Measurements from ENCODE around the gene SWI5.

The SWI5 gene

DNA sequence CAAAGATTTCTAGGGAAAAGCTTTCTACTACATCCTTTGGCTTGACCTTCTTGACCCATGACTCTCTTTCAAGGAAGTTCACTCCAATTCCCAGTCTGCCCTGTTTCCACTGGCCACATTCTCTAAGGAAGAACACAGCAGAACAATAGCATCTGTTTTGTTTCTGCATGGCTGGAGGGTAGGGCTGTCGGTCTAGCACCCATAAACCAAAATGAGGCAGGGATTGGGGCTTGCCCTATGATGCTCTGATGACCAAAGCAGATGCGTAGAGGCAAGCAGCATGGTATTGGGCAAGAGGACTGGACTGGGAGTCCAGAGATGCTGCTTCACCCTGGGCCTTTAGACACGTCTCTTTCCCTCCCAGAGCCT, 24.4 kb upstream of the SWI5 start:
- DNase-seq (ENCODE audit: low read depth in 2 of 2): no peak

DNA sequence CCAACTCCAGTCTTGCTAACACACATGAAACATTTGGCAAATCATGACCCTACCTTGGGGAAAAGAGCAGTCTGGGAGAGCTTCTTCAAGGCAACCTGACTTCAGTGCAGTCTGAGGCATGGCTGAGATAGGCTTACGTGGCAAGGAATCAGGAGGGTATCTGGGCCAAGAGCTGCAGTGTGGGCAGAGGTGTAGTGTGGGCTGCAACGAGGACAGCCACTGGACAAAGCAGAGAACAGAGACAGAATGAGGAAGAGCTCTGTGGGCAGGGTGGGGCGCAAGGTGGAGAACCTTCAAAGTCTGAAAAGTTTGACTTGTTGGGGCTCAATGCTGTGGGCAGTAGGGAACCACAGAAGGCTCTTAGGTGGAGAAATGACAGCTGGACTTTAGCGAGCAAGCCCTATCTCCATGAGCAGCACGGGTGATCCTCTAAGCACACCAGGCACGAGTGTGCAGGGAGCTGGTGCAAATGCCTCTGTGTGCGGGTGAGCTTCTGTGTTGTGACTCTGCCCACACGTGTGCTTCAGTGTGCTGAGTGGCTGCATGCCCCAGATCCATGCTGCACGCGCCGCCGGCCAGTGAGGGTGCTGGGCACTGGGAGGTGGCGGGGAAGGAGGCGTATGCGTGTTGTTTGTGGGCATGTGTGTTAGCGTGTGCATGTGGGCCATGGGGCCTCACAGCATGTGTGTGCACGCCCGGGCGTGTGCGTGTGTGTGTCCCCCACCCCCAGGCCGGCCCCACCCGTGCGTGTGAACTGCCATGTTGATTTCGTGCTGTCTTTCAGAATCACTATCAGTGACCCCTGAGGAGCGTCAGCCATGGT, 23.5 kb upstream of the SWI5 start:
- no peak for DNase-seq (ENCODE audit: low read depth in 2 of 2)

DNA sequence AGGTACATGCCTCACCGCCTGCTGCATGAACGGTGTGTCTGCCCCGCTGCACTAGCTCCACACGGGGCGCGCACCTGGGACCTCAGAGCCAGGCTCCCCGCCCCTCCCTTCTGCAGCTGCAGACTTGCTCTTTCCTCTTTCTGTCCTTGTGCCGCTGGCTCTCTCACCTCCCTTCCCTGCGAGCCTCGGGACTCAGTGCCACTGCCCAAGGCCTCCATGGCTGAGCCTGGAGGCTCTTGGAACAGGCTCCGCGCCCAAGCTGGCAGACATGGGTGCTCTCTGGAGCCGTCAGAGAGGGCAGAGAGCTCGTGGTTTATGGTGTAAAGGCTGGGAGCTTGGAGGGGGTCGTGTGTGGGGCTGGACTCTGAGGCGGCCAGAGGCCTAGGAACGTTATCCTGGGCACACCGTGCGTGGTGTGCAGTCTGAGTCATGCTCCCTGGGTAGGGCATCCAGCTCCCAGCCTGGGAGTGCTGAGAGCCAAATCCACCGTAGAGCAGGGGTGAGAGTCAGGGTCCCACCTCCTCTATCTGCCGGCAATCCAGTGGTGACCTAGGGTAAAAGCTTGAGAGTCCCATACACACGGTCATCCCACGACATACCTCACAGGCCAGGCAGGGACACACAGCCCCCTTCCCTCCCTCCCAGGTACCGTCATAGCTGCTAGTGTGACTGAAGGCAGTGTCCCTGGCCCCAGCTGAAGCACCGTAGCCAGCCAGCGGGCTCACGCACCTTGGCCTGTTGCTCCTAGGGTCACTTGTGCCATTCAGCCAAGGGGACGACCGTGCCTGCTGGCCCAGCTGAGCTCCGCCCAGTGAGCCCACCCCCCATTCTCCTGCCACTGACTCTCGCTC, 22.7 kb upstream of the SWI5 start:
- no peak for DNase-seq (ENCODE audit: low read depth in 2 of 2)

DNA sequence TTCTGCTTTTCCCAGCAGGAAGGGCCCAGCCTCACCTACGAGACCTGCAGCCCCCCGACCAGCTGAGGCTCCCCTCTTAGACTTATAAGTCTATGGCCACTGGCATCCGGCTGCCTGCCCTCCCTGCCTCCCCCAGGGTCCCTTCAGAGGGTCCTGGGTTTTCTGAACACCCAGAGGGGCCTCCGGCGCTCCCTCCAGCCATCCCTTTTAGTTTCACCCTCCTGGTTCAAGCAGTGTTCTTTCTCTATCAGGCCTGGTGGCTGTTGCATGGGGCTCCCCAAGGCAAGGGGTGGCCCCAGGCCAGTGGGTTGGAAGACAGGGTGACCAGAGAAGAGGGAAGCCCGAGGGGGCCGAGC, 22.1 kb upstream of the SWI5 start:
- DNase-seq (ENCODE audit: low read depth in 2 of 2): no peak

DNA sequence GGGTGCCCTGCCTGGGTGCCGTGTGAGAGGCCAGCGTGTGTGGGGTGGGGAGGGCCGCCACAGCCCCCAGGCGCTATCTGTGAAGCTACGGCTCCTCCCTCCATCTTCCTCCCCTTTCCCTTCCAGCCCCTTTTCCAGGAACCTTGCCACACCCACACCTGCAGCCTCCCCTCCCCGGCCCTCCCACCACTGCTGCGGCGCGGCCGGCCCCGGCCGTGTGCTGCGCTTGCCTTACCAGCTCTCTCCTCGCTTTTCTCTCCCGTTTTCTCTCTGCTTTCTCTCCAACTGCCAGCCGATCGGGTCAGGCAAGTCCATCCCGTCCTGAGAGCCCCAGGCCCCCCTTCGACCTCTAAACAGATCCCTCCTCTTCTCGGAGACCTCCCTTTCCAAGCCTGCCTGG, 21.7 kb upstream of the SWI5 start:
- DNase-seq (ENCODE audit: low read depth in 2 of 2): no peak

DNA sequence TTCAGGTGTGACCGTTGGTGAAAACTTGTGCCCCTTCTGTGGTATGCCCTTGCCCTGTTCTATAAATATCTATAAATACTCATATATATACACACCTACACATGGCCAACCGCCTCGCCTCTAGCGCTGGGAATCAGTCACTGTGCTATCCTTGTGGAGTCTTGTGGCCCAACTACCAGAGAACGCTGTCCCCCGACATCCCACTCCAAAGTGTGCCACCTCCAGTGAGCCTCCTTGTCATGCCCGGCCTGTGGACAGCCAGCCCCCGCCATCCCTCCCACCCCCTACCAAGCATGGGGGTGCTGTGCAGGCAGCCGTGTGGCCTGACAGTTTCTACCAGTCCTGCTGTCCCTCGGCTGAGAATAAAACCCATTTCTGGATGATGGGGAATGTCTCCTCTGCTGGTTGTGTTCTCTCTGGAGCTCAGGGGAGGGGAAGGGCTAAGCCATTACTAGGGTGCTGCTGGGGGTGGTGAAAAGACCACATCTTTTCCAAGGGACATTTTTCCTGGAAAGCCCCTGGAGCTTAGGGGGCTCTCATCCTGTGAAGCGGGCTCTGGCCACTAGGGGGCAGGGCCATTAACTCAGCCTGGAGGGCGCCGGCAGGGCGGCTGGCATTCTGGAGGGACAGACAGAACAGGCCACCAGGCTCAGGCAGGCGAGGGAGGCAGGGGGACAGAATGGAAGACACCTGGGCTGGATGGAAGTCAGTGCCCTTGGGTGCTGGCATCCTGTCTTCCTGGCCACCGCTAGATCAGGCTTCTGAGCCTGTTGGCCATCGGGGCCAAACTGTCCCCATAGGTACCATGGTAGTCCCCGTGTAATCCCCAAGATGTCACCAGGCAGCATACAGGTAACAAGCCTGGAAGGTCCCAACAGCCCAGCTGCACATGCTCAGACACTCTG, 21.0 kb upstream of the SWI5 start:
- DNase-seq (ENCODE audit: low read depth in 2 of 2): peak in 1 of 2 donors; percentile 37

DNA sequence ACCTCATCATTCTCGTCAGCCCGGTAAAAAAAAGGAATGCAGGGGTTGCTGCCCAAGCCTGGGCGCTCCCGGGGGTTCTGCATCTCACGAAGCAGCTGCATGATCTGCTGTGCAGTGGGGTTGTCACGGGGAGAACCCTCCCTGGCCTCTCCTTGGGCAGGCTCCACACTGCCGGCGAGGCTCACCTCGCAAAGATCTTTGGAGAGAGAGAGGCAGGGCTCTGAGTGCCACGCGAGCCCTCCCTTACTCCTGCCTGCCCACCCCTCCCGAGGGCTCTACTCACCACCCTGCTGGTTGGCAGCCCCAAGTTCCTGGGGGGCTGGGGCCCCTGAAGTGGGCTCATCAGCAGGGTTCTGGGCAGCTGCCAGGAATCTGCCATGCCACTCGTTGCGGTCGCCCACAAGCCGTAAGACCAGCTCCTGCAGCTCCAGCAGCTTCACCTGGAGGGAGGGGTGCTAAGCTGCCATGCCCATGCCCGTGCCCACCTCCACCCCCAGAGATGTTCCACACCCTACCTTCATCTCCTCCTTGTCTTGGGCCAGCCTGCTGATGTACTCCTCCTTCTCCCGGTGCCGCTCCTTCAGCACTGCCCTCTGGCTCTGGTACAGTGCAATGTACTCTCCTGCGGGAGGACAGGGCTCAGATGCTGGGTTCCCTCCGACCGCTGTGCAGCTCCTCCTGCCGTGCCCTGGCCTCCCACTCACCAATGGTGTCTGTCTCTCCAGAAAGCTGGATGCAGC, 18.8 kb upstream of the SWI5 start:
- no peak for DNase-seq (ENCODE audit: low read depth in 2 of 2)

DNA sequence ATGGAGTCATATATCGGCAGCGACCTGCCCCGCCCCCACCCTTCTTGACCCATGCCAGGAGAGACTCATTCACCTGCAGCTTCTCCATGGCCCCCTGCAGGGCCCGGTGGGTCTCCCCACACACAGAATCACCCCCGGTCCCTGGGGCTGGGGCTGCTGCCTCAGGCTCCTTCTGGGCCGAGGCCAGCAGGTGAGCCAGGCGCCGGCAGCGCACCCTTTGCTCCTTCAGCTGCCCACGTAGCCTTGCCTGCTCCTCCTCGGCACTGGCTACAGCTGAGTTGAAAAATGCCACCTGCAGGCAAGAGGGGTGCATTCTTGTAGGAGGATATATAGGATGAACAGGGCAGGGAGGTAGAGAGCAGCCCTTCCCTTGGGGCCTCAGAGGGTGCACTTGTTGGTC, 18.2 kb upstream of the SWI5 start:
- no peak for DNase-seq (ENCODE audit: low read depth in 2 of 2)

DNA sequence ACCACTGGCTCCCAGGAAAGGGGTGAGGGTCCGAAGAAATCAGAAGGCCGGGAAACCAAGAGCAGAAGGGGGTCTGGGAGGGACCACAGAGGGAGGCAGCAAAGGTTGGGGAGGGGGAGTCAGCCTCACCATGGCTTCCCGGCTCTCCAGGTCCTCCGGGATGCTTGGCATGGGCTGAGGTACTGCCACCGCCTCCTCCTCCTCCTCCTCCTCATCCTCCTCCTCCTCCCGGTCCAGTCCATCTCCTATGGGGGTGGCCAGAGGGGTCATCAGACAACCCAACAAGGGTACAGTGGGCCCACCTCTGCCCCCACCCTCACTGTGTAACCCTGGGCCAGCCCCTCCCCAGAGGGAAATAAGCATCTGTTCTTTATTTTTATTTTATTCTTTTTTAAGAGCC, 17.8 kb upstream of the SWI5 start:
- no peak for DNase-seq (ENCODE audit: low read depth in 2 of 2)

DNA sequence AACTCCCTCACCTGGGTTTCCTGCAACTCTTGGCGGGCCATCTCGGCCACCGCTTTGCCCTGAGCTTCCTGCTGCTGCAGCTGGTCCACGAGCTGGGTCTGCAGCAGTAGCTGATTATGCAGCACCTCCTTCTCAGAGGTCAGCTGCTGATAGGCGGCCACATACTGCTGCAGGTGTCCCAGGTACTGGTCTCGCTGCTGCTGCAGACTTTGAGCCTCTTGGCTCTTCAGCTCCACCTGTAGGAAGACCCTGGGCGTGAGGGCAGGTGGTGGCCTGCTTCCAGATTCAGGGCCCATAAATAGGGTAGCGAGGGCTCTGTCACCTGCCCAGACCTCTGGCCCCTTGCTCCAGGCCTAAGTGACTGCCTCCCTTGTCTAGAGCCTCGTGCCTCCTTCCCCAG, 16.9 kb upstream of the SWI5 start:
- DNase-seq (ENCODE audit: low read depth in 2 of 2): no peak

DNA sequence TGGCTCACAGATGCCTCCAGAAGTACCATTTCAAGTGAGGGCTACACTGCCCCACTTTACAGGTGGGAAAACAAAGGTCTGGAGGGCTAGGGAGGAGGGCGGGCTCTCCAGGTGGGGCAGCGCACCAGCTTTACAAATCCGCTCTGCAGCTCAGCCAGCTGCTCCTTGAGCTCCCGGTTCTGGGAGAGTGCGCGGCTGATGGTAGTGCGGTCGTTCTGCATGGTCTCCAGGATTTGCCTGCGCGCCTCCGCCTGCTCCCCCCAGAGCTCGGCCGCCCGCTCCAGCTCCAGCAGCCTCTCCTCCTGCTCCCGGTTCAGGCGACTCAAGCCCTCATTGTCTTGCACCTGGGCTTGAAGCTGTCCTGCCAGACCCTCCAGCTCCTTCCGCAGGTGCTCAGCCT, 15.7 kb upstream of the SWI5 start:
- no peak for DNase-seq (ENCODE audit: low read depth in 2 of 2)

DNA sequence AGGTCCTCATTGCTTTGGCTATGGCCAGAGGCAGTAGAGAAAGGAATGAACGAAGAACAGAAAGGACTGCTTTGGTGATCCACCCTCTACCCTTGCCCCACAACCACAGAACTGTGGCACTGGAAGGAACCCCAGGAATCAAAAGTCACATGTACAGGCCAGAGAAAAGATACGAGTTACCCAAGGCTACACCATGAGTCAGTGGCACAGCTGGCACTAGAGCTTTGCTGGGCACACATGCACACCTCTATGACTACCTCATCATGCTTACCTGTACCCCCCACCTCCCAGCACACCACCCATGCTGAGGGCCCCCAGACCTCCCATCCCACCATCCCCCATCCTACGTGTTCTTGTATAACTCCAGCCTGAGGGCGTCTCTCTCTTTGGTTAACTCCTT, 13.4 kb upstream of the SWI5 start:
- DNase-seq (ENCODE audit: low read depth in 2 of 2): no peak

DNA sequence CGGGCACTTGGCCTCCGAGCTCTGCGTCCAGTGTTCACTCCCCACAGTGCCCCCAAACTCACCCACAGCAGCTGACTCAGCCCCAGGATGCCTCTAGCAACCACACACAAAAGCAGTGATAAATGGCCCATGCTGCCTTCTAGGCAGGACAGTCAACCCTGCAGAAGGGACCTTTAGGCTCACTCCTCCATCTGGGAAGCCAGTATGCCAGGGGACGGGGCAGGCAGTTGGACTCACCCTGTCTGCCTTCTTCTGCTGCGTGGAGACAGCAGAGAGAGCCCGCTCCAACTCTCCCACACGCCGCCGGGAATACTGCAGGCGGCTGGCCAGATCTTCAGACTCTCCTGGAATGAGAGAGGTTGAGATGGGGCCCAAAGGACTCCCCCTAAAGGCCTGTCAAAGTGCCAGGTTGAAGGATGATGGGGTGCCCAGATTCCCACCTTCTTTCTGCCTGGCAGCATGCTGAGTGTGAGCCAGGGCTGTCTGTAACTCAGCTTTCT, 10.7 kb upstream of the SWI5 start:
- DNase-seq (ENCODE audit: low read depth in 2 of 2): no peak

DNA sequence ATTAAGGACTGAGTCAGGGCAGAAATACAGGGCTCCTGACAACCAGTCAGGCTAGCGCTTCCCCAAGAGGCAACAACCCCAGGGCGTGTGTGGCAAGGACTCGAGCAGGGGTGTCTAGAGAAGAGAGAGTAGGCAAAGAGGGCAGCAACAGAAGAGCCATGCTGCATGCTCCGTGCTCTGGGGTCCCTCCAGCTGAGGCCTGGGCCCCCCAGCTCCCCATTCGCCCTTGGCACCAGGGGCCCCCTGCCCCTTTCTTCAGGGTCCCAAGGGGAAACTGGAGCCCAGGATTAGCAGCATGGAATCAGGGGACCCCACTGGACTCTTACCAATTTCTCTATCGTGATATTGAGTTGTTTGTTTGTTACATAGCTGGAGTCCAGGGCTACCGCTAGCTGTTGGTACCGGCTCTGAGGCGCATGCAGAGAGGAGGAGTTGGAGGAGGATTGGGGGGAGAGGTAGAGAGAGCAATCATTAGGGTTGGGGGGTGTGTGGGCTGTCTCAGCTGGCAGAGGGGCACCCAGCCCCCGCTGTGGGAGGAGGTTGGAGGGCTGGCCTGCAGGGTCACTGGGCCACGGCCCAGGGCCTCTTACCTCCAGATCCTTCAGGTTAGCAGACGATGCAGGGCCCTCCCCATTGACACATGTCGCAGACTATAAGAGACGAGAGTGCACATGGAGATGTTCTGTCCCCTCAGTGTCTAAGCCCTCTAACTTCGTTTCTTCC, 9.0 kb upstream of the SWI5 start:
- DNase-seq (ENCODE audit: low read depth in 2 of 2): no peak

DNA sequence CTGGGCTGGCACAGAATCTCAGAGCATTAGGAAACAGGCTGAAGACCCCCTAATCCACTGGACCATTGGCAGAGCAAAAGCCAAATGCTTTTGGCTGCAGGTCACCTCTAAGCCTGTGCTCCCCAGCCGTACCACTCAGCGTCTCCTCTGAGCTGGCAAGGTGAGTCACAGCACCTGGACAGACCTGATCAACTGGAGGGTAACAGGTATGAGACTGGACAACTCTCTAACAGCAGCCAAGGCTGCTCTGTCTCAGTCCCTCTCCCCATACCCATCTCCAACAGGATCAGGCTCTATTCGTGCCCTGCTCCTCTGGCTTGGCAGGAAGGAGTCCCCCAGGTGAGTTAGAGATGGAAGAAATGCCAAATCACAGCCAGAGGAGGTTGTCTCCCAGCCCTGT, 5.0 kb upstream of the SWI5 start:
- no peak for DNase-seq (ENCODE audit: low read depth in 2 of 2)

DNA sequence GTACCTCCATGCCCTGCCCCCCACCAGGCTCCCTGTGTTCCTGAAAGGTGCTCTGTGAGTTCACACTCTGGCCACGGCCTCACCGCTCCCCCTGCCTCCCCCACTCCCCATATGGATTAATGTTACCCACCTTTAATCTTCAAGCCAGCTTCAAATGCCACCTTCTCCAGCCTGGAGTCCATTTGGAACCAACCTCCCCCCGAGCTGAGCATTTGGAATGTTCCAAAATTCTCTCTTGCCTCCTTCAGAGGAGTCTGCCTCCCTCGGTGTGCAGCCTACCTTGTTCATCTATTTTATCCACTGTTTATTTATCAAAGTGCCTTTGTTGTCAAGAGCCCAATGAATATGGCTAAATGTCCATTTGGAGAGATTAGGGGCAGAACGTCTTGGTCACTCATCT, 4.6 kb upstream of the SWI5 start:
- DNase-seq (ENCODE audit: low read depth in 2 of 2): no peak

DNA sequence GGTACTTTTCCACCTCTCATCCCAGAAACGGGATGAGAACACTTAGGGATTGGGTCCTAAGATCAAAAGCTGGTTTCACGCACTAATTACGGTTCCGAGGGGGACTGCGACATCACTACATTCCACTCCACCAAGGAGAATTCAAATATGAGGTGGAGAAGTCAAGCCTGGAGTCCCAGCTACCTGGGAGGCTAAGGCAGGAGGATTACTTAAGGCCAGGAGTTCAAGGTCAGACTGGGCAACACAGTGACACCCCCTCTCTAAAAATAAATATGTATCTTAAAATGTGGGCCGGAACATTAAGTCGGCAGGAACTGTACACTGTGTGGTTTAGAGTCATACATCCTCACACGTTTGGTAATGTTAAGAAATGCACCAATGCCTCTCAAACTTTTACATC, 1.8 kb upstream of the SWI5 start:
- no peak for DNase-seq (ENCODE audit: low read depth in 2 of 2)

DNA sequence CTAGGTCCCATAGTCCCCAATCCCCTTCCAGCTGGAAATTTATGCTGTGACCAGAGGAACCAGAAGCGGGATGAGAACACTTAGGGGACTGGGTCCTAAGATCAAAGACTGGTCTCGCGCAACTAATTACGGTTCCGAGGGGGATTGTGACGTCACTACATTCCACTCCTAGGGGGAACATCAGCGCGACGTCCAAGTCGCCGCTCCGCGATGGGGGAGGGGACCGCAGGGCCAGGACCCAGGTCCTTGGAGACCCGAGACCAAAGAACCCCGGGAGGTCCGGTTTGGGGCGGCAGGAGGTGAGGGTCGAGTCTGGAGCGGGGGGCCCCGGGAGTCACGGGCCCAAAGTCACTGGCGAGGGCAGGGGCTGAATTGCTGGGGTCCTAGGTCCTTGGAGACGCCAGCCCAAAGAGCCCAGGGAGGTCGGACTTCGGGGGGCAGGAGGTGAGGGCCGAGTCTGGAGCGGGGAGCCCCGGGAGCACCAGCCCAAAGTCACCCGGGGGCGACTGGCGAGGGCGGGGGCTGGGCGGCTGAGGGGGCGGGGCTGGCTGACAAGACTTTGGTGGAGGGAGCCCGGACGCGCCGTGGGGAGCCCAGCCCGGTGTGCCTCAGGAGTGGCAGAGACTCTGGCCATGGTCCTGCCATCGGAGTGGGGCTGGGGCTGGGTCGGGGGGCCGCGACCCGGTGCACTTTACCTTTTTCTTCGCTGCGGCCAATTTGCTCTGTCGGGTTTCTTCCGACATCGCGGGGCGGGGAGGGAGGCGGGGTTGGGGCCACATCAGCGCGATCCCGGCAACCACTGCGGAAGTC, 673 bp upstream of the SWI5 start, which contains the start of gene GOLGA2:
TSS of gene GOLGA2 (minus strand) at position 810 of the 810 bp plus-strand sequence. CDS start at position 779, 31 bp downstream.
- DNase-seq (ENCODE audit: low read depth in 2 of 2): no peak

DNA sequence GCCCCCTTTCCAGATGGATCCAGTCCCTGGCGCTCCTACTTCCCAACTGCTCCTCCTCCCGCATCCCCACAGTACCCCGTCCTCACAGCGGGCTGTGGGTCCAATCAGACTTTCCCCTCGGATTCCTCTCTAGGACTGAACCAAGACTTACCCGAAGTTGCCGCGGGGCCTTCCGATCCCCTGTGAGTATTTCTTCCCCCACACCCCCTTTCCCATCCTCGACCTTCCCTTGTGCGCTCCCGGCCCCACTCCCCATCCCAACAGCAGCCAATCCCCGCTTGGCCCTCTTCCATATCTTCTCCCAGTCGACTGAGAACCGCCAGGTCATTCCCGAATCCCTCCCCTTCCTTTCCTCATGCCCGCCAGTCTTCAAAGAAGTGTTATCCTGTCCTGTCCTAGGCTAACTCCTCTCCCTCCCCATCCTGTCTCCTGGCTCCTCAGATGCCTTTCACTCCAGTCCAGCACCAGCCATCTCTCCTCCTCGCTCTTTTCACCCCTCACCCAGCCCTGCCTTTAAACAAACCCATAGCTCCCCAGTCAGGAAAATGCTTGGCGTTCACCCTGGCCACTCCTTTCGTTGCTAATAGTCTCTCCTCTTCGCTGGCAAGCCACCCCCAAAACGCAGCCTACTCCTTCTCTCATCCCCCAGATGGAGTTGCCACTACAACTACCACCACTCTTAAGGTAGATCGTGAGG, 646 bp downstream of the SWI5 start:
- no peak for DNase-seq (ENCODE audit: low read depth in 2 of 2)

All from stimulated activated CD8-positive, alpha-beta memory T cell treated with anti-CD3 and anti-CD28 coated beads, Interleukin-7, amount 100 ng/mL, for 1 hour (primary cell).